Endothelial cell of umbilical vein (primary cell): ENCODE measurements around the gene VAV3. TPM values are rescaled to one million over a fixed set of nuclear protein-coding genes. Genes with fewer than 3 reads are reported as not detected.

Experiments
- BruUV-seq: library from RNA; stranded (reverse); fragments of 400-500 nt; replicated peaks from 2 replicates; lab custom pipeline; 2021; lab: Mats Ljungman, UMichigan
- CTCF ChIA-PET: fragments of 300-600, 350-600 bp; sonication (Branson Sonifier 250); formaldehyde crosslinking; loops from one replicate; lab custom pipeline; 2021; ENCODE audit warnings: antibody characterized with exemption, inconsistent platforms; lab: Charles Lee
- POLR2A ChIA-PET: fragments of 300-600, 350-600 bp; sonication (Branson Sonifier 250); formaldehyde crosslinking; loops from one replicate; lab custom pipeline; 2021; ENCODE audit warnings: antibody characterized with exemption, inconsistent platforms; lab: Charles Lee
- DNase-seq: peaks from one replicate; pipeline ENCODE4 v3.0.0-alpha.2; 2011; ENCODE audit warnings: low read depth, low spot score
- FAIRE-seq: peaks from 2 replicates; lab custom pipeline; 2011; peaks lifted over from hg19 to GRCh38; lab: Jason Lieb, UNC
- H2AFZ ChIP-seq: 2 replicates; pipeline ENCODE4 v1.6.0; 2012; ENCODE audit warnings: low read depth, low read length, control low read depth, inconsistent platforms
- H3K27ac ChIP-seq: 2 replicates; pipeline ENCODE4 v1.5.1; 2011; ENCODE audit warnings: low read depth, mild to moderate bottlenecking, control low read depth, low read length, moderate library complexity; ENCODE audit not compliant: insufficient read depth
- H3K27me3 ChIP-seq, 2 experiments: 2 replicates each; pipeline versions ENCODE4 v1.6.0 to v1.6.1; 2011; ENCODE audit warnings: low read length in 2 of 2, mixed read lengths in 1 of 2; ENCODE audit not compliant: control insufficient read depth in 2 of 2, insufficient read depth in 2 of 2
- H3K36me3 ChIP-seq, 2 experiments: 2 replicates in 1 of 2; 3 replicates in 1 of 2; pipeline ENCODE4 v1.5.1; 2011; ENCODE audit warnings: low read length in 2 of 2, mild to moderate bottlenecking in 1 of 2, moderate library complexity in 1 of 2; ENCODE audit not compliant: control insufficient read depth in 2 of 2, insufficient read depth in 2 of 2; ENCODE audit errors: extremely low read depth in 1 of 2
- H3K4me1 ChIP-seq: 3 replicates; pipeline ENCODE4 v1.5.1; 2011; ENCODE audit warnings: mild to moderate bottlenecking, low read length; ENCODE audit not compliant: control insufficient read depth, insufficient read depth; ENCODE audit errors: extremely low read depth
- H3K4me2 ChIP-seq: 2 replicates; pipeline ENCODE4 v1.6.1; 2011; ENCODE audit warnings: low read length, control low read depth, mixed read lengths; ENCODE audit not compliant: insufficient read depth
- H3K4me3 ChIP-seq, 3 experiments: fragments of 200-600 bp in 1 of 3; sonication (generic), shearing (Covaris generic) in 1 of 3; replicated peaks in 1 of 3; 2 replicates each; pipeline ENCODE4 v1.5.1; 2011 to 2016; ENCODE audit warnings: control low read depth in 3 of 3, low read length in 3 of 3, mild to moderate bottlenecking in 2 of 3, inconsistent platforms in 1 of 3, low read depth in 1 of 3, moderate library complexity in 1 of 3; ENCODE audit not compliant: insufficient read depth in 1 of 3
- H3K79me2 ChIP-seq: 2 replicates; pipeline ENCODE4 v1.6.0; 2012; ENCODE audit warnings: low read length, inconsistent platforms; ENCODE audit not compliant: control insufficient read depth, insufficient read depth
- H3K9ac ChIP-seq: replicated peaks from 2 replicates; pipeline ENCODE3; 2011; ENCODE audit warnings: low read length, control low read depth; ENCODE audit not compliant: insufficient read depth; ENCODE audit errors: extremely low read depth
- H3K9me1 ChIP-seq: replicated peaks from 3 replicates; pipeline ENCODE4 v1.6.0; 2011; ENCODE audit warnings: mild to moderate bottlenecking, low read length; ENCODE audit not compliant: control insufficient read depth, insufficient read depth; ENCODE audit errors: extremely low read depth
- H3K9me3 ChIP-seq: replicated peaks from 2 replicates; pipeline ENCODE4 v1.5.1; 2012; ENCODE audit warnings: low read length, inconsistent platforms; ENCODE audit not compliant: control insufficient read depth, insufficient read depth
- H4K20me1 ChIP-seq: replicated peaks from 2 replicates; pipeline ENCODE3; 2011; ENCODE audit warnings: mild to moderate bottlenecking, low read length; ENCODE audit not compliant: control insufficient read depth, insufficient read depth; ENCODE audit errors: extremely low read depth
- CTCF ChIP-seq, 2 donors: IDR thresholded peaks; 1 replicate in 1 of 2; 2 replicates in 1 of 2; pipeline ENCODE4 v1.5.1; 2011; ENCODE audit warnings: low read length in 2 of 2, mild to moderate bottlenecking in 2 of 2, moderate library complexity in 2 of 2, control low read depth in 1 of 2, inconsistent platforms in 1 of 2, low read depth in 1 of 2; ENCODE audit not compliant: insufficient read depth in 1 of 2; ENCODE audit errors: extremely low read depth in 1 of 2
- EZH2 ChIP-seq: IDR thresholded peaks from 2 replicates; pipeline ENCODE4 v1.6.1; 2012; ENCODE audit warnings: borderline replicate concordance, low read depth, mild to moderate bottlenecking, moderate library complexity, low read length, inconsistent platforms; ENCODE audit not compliant: severe bottlenecking
- FOS ChIP-seq: IDR thresholded peaks from 2 replicates; pipeline ENCODE4 v1.6.1; 2011; ENCODE audit warnings: mild to moderate bottlenecking, low read length, moderate library complexity, borderline replicate concordance; ENCODE audit not compliant: insufficient read depth
- GATA2 ChIP-seq: IDR thresholded peaks from 2 replicates; pipeline ENCODE4 v1.7.0; 2011; ENCODE audit warnings: low read depth, mild to moderate bottlenecking, moderate library complexity, mixed read lengths, low read length; ENCODE audit not compliant: insufficient read length, insufficient read depth
- JUN ChIP-seq: IDR thresholded peaks from 2 replicates; pipeline ENCODE4 v1.6.1; 2011; ENCODE audit warnings: borderline replicate concordance, low read depth; ENCODE audit not compliant: insufficient read length, insufficient read depth
- MAX ChIP-seq: IDR thresholded peaks from 2 replicates; pipeline ENCODE4 v1.6.1; 2011; ENCODE audit not compliant: insufficient read depth, insufficient read length
- MYC ChIP-seq: IDR thresholded peaks from one replicate; pipeline ENCODE4 v1.6.1; 2011; ENCODE audit warnings: mild to moderate bottlenecking, low read depth, low read length
- POLR2A ChIP-seq: IDR thresholded peaks from 2 replicates; pipeline ENCODE4 v1.6.1; 2012; ENCODE audit warnings: low read depth, mild to moderate bottlenecking, control low read depth, low read length
- POLR2AphosphoS5 ChIP-seq: IDR thresholded peaks from 2 replicates; pipeline ENCODE4 v1.6.1; 2012; ENCODE audit warnings: low read depth, mild to moderate bottlenecking, control low read depth, low read length, moderate library complexity; ENCODE audit not compliant: insufficient read depth
- dilution Hi-C: fragments of 300-500 bp; cut with MboI; formaldehyde crosslinking; loops from one replicate; pipeline ENCODE4 v1.15.0; 2019; ENCODE audit warnings: low sequenced_read_pairs; ENCODE audit not compliant: extremely low pct_ligation_motif_present
- intact Hi-C: fragments of 100-400 bp; cut with micrococcal nuclease; formaldehyde crosslinking; loops from one replicate; pipeline ENCODE4 v1.10.0; 2022
- polyA plus RNA-seq, 4 experiments: library from polyadenylated mRNA; depleted of rRNA in 3 of 4; stranded (reverse) in 3 of 4; unstranded in 1 of 4; fragments of >200 nt; gene quantifications; 2 replicates each; pipeline versions ENCODE4 v1.2.1 to v1.2.3, GENCODE V29; 2011 to 2012; ENCODE audit warnings: missing spikeins in 1 of 4
- total RNA-seq: library from RNA; stranded (reverse); gene quantifications from 2 replicates; pipeline ENCODE4 v1.2.3, GENCODE V29; 2021

Gene VAV3
- total and polyA plus RNA-seq, 2 donors (not counting 3 experiments of a cell fraction or from before 2014, with no cell fraction given): 0.18 to 1.5 TPM

- Histone ChIP-seq H3K4me1 (no peaks in the 10 kb centered on the region), H3K4me2 (no peak overlapping the region), H3K9ac (no peak overlapping the region), H3K4me3 (no peak overlapping the region), H3K79me2 (no peaks in the 10 kb centered on the region), H3K36me3 (no peaks in the 10 kb centered on the region), H3K27ac (no peak overlapping the region), H2AFZ (no peak overlapping the region), H4K20me1 (no peaks in the 10 kb centered on the region), H3K9me1 (no peaks in the 10 kb centered on the region), H3K9me3 (no peaks in the 10 kb centered on the region), H3K27me3 (no peaks in the 10 kb centered on the region)
- intact Hi-C loops: no loop called here
- no peak for TF ChIP-seq EZH2
- TF ChIP-seq CTCF (IDR thresholded peaks at IDR 0.05; ENCODE audit: extremely low read depth in 1 of 2, insufficient read depth in 1 of 2, low read depth in 1 of 2, low read length in 2 of 2): no peak
- no peak for TF ChIP-seq JUN
- no peak for TF ChIP-seq POLR2A
- no peak for TF ChIP-seq MYC
- no peak for TF ChIP-seq MAX
- TF ChIP-seq FOS: no peak
- no peak for TF ChIP-seq GATA2
- no peak for TF ChIP-seq POLR2AphosphoS5
- dilution Hi-C loops: no loop called here
- FAIRE-seq: no peak
- no TSS peak for BruUV-seq
- ChIA-PET CTCF (no interaction called here), POLR2A (no interaction called here)
- DNase-seq: no peak
These were observed 431.5 kb downstream of the VAV3 start for GRCh38 chr1:107533436-107533835.
